Epithelial cell of esophagus (primary cell): Measurements from ENCODE around the gene P3H2.

Experiments used
- DNase-seq: peaks from one replicate; pipeline ENCODE4 v3.0.0; 2010; ENCODE audit warnings: low read depth
- H3K4me3 ChIP-seq: 2 replicates; pipeline ENCODE4 v1.5.1; 2011; ENCODE audit warnings: mild to moderate bottlenecking, low read length, control low read depth
- CTCF ChIP-seq: IDR thresholded peaks from 2 replicates; pipeline ENCODE4 v1.5.1; 2011; ENCODE audit warnings: low read depth, mild to moderate bottlenecking, low read length, control low read depth, inconsistent platforms; ENCODE audit not compliant: insufficient read depth; ENCODE audit errors: missing control alignments

Gene P3H2

GRCh38 chr3:189921770-189922169 is 198.9 kb downstream of the P3H2 start:
- DNase-seq: no peak
- no peak overlapping the region for H3K4me3 ChIP-seq
- TF ChIP-seq CTCF: no peak

- H3K4me3 ChIP-seq: no peak overlapping the region
- peak; percentile 98 for DNase-seq
- TF ChIP-seq CTCF: no peak
These were observed 205.9 kb downstream of the P3H2 start for GRCh38 chr3:189914799-189915198.

GRCh38 chr3:189911001-189911400 is 209.7 kb downstream of the P3H2 start:
- no peak overlapping the region for H3K4me3 ChIP-seq
- no peak for TF ChIP-seq CTCF
- peak; percentile 53 for DNase-seq

- TF ChIP-seq CTCF: no peak
These were observed 211.1 kb downstream of the P3H2 start for GRCh38 chr3:189909573-189909972.

GRCh38 chr3:189909139-189909538 is 211.6 kb downstream of the P3H2 start:
- peak; percentile 58 for DNase-seq
- H3K4me3 ChIP-seq: no peak overlapping the region
- no peak for TF ChIP-seq CTCF

More at GRCh38 chr3:189909573-189909972, 211.1 kb downstream of the P3H2 start:
- no peak overlapping the region for H3K4me3 ChIP-seq
- DNase-seq: peak; percentile 97

GRCh38 chr3:189908646-189909045 is 212.1 kb downstream of the P3H2 start:
- peak; percentile 97 for DNase-seq
- H3K4me3 ChIP-seq: no peak overlapping the region
- no peak for TF ChIP-seq CTCF

GRCh38 chr3:189907803-189908202 is 212.9 kb downstream of the P3H2 start:
- no peak for DNase-seq
- H3K4me3 ChIP-seq: no peak overlapping the region
- TF ChIP-seq CTCF: no peak
